ENCODE results near the gene TMEM126A. TPM values are rescaled to one million over a fixed set of nuclear protein-coding genes. Genes with fewer than 3 reads are reported as not detected.
"Not testable (repeated sequence)": the region's sequence is repeated elsewhere in the genome, so short reads cannot be mapped to it uniquely, and the experiment has no call there.

Gene TMEM126A
- total RNA-seq: 10 to 100 TPM in 3 of 4 donors, 1 to 10 TPM in 1; 8.9 to 15.0 (median 12.0) TPM

DNA sequence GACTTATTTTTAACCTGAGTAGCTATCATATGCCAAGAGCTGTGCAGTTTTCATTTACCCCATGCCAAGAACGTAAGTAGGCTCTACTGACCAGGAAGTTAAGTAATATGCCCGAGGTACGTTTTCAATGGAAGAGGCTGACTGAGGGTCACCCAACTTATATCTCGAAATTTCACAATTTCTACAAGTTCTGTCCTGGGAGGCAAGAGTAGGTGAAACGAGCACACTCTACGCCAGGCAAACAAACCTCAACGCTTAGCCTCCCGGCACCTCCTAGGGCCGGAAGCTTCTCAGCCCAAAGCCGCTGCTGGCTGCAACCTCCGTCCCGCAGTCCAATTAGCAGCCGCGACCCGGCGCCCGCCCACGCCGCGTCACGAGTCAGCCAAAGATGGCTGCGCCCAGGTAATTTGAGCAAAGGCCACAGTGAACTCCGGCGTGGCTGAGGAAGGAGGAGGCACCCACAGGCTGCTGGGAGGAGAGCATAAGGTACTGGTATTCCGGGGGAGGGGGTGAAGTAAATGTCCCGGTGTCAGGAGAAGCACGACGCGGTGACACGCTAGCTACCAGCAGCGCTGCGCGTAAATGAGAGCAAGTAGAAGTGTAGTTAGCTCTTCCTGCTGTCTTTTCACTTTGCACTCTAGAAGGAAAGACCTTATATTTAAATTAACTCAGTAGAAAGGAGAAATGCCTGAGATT, at the start of gene TMEM126A:
Gene TMEM126A, plus strand, starts transcription at position 364 of the 696 bp plus-strand sequence. CDS start 2,289 bp downstream, outside the sequence.
- WGBS, 2 donors: 0 to 1% methylated on average over 33 of the region's 33 CpGs
- DNase-seq (ENCODE audit: low spot score in 2 of 2): peak; percentile 88 to 97
- peak within 1 kb of the TSS; percentile 48 for H3K4me3 ChIP-seq (ENCODE audit: low read depth, poor library complexity, severe bottlenecking)
- TF ChIP-seq POLR2A (IDR thresholded peaks at IDR 0.05): no peak
- no peak for TF ChIP-seq CTCF (IDR thresholded peaks at IDR 0.05)
- intact Hi-C loops (cut with DNase I; ENCODE audit: low total_unique reads): no loop called here

GRCh38 chr11:85599083-85599482, 48.7 kb upstream of the TMEM126A start:
- H3K4me3 ChIP-seq (ENCODE audit: low read depth, poor library complexity, severe bottlenecking): no peak overlapping the region
- intact Hi-C loops (cut with DNase I; ENCODE audit: low total_unique reads): loop anchor here (10.0 kb wide), 1 partner anchor 256 kb away; the partner anchor contains the start of gene CCDC83
- no peak for TF ChIP-seq CTCF (IDR thresholded peaks at IDR 0.05)
- DNase-seq (ENCODE audit: low spot score in 2 of 2): no peak
- 66 to 70% methylated on average over 5 of the region's 5 CpGs for WGBS, 2 donors

DNA sequence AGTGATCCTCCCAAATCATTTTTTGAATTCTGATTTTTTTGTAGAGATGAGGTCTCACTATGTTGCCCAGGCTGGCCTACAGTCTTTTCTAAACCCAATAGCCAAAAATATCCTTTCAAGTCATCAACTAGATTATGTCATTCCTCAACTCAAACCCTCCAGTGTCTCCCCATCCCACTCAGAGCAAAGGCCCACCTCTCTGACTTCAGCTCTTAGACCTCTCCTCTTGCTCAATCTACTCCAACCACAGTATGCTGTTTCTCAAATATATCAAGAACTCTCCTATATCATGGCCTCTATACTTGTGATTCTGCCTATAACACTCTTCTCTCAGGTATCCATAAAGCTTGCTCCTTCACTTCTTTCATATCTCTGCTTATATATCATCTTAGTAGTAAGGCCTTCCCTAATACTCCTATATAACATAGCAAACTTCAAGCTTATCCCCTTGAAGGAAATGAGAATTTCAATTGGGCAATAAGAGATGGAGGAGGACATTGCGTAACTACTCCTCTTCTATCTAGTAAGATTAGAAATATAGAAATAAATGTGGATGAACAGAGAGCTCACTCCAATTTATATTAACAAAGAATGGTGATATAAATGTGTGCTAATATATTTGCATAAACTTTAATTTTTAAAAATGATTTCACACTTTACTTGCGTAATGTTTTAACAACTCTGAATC, 45.1 kb upstream of the TMEM126A start:
- H3K4me3 ChIP-seq (ENCODE audit: low read depth, poor library complexity, severe bottlenecking): no peak overlapping the region
- DNase-seq (ENCODE audit: low spot score in 2 of 2): no peak
- 96 to 97% methylated on average over 2 of the region's 2 CpGs for WGBS, 2 donors
- intact Hi-C loops (cut with DNase I; ENCODE audit: low total_unique reads): no loop called here
- TF ChIP-seq CTCF (IDR thresholded peaks at IDR 0.05) (no peak), POLR2A (IDR thresholded peaks at IDR 0.05) (no peak)

- TF ChIP-seq CTCF (IDR thresholded peaks at IDR 0.05): no peak
- DNase-seq (ENCODE audit: low spot score in 2 of 2): no peak
- no peak overlapping the region for H3K4me3 ChIP-seq (ENCODE audit: low read depth, poor library complexity, severe bottlenecking)
- intact Hi-C loops (cut with DNase I; ENCODE audit: low total_unique reads): no loop called here
- 84 to 90% methylated on average over 4 of the region's 4 CpGs for WGBS, 2 donors
Observed at GRCh38 chr11:85603220-85603619, 44.5 kb upstream of the TMEM126A start.

GRCh38 chr11:85606237-85606636, 41.5 kb upstream of the TMEM126A start:
- H3K4me3 ChIP-seq (ENCODE audit: low read depth, poor library complexity, severe bottlenecking); DNase-seq (ENCODE audit: low spot score in 2 of 2); intact Hi-C loops (cut with DNase I; ENCODE audit: low total_unique reads): not testable (repeated sequence)
- WGBS, 2 donors: 86 to 97% methylated on average over 3 of the region's 3 CpGs

DNA sequence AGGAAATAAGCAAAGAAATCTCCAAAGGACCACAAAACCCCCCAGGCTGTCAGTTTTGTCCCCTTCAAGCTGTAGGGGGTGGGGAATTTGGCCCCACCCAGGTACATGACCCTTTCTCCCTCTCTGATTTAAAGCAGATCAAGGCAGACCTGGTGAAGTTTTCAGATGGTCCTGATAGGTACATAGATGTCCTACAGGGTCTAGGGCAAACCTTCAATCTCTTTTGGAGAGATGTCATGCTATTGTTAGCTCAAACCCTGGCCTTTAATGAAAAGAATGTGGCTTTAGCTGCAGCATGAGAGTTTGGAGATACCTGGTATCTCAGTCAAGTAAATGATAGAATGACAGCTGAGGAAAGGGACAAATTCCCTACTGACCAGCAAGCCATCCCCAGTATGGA, 39.1 kb upstream of the TMEM126A start:
- intact Hi-C loops (cut with DNase I; ENCODE audit: low total_unique reads): not testable (repeated sequence)

GRCh38 chr11:85609286-85609685, 38.5 kb upstream of the TMEM126A start:
- WGBS, 2 donors: 87 to 98% methylated on average over 2 of the region's 2 CpGs
- DNase-seq (ENCODE audit: low spot score in 2 of 2); H3K4me3 ChIP-seq (ENCODE audit: low read depth, poor library complexity, severe bottlenecking): not testable (repeated sequence)

More for the DNA sequence above, 39.1 kb upstream of the TMEM126A start:
- DNase-seq (ENCODE audit: low spot score in 2 of 2); H3K4me3 ChIP-seq (ENCODE audit: low read depth, poor library complexity, severe bottlenecking): not testable (repeated sequence)

DNA sequence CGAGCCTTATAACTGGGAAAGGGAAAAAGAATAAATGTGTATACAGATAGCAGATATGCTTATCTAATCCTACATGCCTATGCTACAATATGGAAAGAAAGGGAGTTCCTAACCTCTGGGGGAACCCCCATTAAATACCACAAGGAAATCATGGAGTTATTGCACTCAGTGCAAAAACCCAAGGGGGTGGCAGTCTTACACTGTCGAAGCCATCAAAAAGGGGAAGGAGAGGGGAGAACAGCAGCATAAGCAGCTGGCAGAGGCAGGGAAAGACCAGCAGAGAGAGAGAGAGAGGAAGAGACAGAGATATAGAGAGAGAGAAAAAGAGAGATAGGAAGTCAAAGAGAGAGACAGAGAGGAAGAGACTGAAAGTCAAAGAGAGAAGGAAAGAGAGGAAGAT, 36.1 kb upstream of the TMEM126A start:
- WGBS, 2 donors: 84 to 88% methylated on average over 2 of the region's 2 CpGs
- intact Hi-C loops (cut with DNase I; ENCODE audit: low total_unique reads); H3K4me3 ChIP-seq (ENCODE audit: low read depth, poor library complexity, severe bottlenecking); DNase-seq (ENCODE audit: low spot score in 2 of 2): not testable (repeated sequence)

More at GRCh38 chr11:85609286-85609685, 38.5 kb upstream of the TMEM126A start:
- intact Hi-C loops (cut with DNase I; ENCODE audit: low total_unique reads): not testable (repeated sequence)

All from lower leg skin (tissue), 4 donors.